ENCODE results near the gene CARD16.

CARD16 gene

DNA sequence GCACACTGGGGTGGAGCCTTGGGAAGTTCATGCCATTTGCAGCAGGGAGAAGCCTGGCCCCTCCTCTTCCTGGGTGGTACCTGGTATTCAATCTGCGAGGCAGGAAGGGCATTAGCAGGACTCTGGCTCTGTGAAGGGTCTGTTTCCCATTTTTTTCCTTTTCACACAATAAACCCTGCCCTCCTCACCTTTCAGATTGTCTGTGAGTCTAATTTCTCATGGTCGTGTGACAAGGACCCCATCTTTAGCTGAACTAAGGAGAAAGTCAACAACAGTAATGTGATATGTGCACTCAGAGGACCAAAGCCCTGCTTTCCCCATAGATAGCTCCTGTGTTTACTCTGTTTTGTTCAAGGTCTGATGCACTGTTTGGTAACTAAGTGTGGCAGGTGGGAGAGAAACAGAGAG is 50.1 kb downstream of the CARD16 start:
- POLR2A ChIA-PET (ENCODE audit: low non-redundant PET) = no interaction called here
- CTCF ChIA-PET = interaction anchor here (0.6 kb wide), 1 partner anchor 48 kb away, joined by 3 read pairs; no protein-coding TSS in a partner anchor
- H3K27ac ChIP-seq = no peak overlapping the region
- TF ChIP-seq, protein P1, sequence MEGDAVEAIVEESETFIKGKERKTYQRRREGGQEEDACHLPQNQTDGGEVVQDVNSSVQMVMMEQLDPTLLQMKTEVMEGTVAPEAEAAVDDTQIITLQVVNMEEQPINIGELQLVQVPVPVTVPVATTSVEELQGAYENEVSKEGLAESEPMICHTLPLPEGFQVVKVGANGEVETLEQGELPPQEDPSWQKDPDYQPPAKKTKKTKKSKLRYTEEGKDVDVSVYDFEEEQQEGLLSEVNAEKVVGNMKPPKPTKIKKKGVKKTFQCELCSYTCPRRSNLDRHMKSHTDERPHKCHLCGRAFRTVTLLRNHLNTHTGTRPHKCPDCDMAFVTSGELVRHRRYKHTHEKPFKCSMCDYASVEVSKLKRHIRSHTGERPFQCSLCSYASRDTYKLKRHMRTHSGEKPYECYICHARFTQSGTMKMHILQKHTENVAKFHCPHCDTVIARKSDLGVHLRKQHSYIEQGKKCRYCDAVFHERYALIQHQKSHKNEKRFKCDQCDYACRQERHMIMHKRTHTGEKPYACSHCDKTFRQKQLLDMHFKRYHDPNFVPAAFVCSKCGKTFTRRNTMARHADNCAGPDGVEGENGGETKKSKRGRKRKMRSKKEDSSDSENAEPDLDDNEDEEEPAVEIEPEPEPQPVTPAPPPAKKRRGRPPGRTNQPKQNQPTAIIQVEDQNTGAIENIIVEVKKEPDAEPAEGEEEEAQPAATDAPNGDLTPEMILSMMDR (conservative IDR thresholded peaks at IDR 0.05; ENCODE audit: low read depth) = no peak
- no peak for DNase-seq (ENCODE audit: low spot score)

DNA sequence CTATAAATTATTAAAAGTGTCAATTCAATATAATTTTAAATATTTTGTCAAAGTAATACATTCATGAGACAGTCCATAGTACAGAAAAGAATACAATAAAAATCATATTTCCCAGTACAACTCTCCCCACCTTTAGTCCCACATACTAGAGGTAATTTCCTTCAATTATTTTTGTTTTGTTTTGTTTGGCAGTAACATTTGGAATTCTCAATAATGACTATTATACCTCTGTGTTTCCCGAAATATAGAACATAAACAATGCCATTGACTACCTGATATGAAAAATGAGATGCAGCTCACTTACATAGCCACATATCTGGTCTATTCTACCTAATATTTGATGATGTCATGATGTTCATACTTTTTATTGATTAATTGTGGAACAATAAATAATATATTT is 52.4 kb downstream of the CARD16 start:
- TF ChIP-seq, protein P1 (conservative IDR thresholded peaks at IDR 0.05; ENCODE audit: low read depth) = no peak
- H3K27ac ChIP-seq = no peak overlapping the region
- DNase-seq (ENCODE audit: low spot score) = no peak
- ChIA-PET CTCF (interaction anchor here (0.7 kb wide), 1 partner anchor 45 kb away, joined by 4 read pairs; no protein-coding TSS in a partner anchor), POLR2A (ENCODE audit: low non-redundant PET) (no interaction called here)

DNA sequence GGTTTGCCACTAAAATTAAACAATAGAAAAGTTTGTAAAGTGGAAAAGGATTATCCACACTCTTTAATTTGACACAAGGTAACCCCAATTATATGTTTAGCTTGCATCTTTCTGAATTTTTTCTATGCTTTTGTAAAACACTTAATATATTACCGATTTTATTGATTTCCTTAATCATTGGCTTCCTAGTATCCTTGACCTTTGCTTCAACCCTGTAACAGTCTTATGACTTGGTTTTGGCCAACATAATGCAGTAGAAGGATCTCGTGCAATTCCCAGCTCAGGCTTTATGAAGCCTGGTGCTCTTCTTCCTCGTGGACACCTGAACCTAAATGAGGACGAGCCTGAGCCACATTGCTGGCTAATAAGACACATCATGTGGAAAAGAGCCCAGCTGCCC is 53.1 kb downstream of the CARD16 start:
- DNase-seq (ENCODE audit: low spot score) = no peak
- TF ChIP-seq, protein P1 (conservative IDR thresholded peaks at IDR 0.05; ENCODE audit: low read depth) = no peak
- H3K27ac ChIP-seq = no peak overlapping the region
- CTCF ChIA-PET = no interaction called here
- POLR2A ChIA-PET (ENCODE audit: low non-redundant PET) = no interaction called here

Measured in RWPE1 (cell line).